Activated T-cell treated with anti-CD3 and anti-CD28 coated beads, Interleukin-2, amount 50 U/mL, for 24 hours (primary cell): Measurements from ENCODE around the gene ISYNA1.

ENCODE experiments used
- DNase-seq: peaks from one replicate; pipeline ENCODE4 v3.0.0-alpha.2; 2020
- H3K27ac Mint-ChIP-seq: 2 replicates; pipeline ENCODE4 v1.8.0; 2020; ENCODE audit warnings: mild to moderate bottlenecking, mixed read lengths
- H3K27me3 Mint-ChIP-seq: 2 replicates; pipeline ENCODE4 v1.8.0; 2020; ENCODE audit warnings: mixed read lengths
- H3K36me3 Mint-ChIP-seq: 2 replicates; pipeline ENCODE4 v1.8.0; 2020; ENCODE audit warnings: low read depth, mixed read lengths
- H3K4me1 Mint-ChIP-seq: 2 replicates; pipeline ENCODE4 v1.8.0; 2020; ENCODE audit warnings: low read depth, mixed read lengths
- H3K4me3 Mint-ChIP-seq: 2 replicates; pipeline ENCODE4 v1.8.0; 2020; ENCODE audit warnings: mild to moderate bottlenecking, moderate library complexity, mixed read lengths
- H3K9me3 Mint-ChIP-seq: 2 replicates; pipeline ENCODE4 v1.8.0; 2020; ENCODE audit warnings: mixed read lengths

The ISYNA1 gene

DNA sequence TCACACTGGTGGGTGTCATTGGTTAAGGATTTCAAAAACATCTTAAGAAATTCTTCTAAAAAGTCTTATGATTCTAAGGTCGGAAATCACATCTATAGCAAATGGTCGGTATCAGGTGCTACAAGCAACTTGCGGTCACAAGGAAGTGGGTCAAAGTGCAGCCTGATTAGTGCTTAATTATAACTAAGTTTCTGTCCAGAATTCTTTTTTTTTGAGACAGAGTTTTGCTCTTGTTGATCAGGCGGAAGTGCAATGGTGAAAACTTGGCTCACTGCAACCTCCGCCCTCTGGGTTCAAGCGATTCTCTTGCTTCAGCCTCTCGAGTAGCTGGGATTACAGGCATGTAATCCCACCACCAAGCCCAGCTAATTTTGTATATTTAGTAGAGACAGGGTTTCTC lies 53.2 kb downstream of the ISYNA1 start:
- H3K4me3 Mint-ChIP-seq: no peak overlapping the region
- no peak overlapping the region for H3K27ac Mint-ChIP-seq
- no peak for DNase-seq
- peaks cover 66% of the 10 kb centered on the region for H3K27me3 Mint-ChIP-seq
- H3K4me1 Mint-ChIP-seq: peaks cover 10% of the 10 kb centered on the region
- no peaks in the 10 kb centered on the region for H3K36me3 Mint-ChIP-seq
- H3K9me3 Mint-ChIP-seq: no peaks in the 10 kb centered on the region
